Erythroblast (primary cell): ENCODE data around the gene RASA4.
"Not testable (repeated sequence)": the region's sequence is repeated elsewhere in the genome, so short reads cannot be mapped to it uniquely, and the experiment has no call there.

Source experiments
- DNase-seq, 2 experiments: peaks; one replicate each; lab custom pipeline; 2025; lab: John Stamatoyannopoulos, UW

RASA4 gene

GRCh38 chr7:102543596-102543995 lies 73.0 kb downstream of the RASA4 start, which contains the start of gene UPK3BL2:
TSS of gene UPK3BL2 (minus strand) at chr7:102543696. CDS start at chr7:102543636, 60 bp downstream.
- DNase-seq = not testable (repeated sequence)

DNA sequence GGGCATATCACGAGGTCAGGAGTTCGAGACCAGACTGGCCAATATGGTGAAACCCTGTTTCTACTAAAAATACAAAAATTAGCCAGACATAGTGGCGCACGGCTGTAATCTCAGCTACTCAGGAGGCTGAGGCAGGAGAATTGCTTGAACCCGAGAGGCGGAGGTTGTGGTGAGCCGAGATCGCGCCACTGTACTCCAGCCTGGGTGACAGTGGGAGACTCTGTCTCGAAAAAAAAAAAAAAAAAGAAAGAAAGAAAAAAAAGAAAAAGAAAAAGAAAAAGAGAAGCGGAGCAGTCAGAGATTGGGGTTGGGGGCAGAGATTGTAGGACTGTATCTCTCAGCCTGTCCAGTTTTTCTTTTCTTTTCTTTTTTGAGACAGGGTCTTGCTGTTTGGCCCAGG lies 73.8 kb downstream of the RASA4 start:
- DNase-seq = not testable (repeated sequence)

DNA sequence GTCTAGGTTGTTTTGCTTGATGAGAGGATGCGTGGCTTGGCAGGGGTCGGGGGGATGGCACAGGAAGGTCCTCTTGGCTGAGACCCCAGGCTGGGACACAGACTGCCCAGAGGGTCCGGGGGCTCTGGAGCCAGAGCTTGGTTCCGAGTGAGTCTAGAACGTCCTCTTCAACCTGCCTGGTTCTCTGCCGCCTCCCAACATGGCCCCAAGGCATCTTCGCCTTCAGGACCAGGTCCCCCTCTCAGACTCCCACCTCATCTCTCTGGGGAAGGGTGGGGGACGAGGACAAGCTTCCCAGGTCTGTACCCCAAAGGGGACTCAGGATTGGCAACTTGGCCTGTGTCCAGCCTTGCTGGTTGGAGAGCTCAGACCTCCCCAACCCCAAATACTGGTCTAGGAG lies 74.5 kb downstream of the RASA4 start:
- DNase-seq = not testable (repeated sequence)

DNA sequence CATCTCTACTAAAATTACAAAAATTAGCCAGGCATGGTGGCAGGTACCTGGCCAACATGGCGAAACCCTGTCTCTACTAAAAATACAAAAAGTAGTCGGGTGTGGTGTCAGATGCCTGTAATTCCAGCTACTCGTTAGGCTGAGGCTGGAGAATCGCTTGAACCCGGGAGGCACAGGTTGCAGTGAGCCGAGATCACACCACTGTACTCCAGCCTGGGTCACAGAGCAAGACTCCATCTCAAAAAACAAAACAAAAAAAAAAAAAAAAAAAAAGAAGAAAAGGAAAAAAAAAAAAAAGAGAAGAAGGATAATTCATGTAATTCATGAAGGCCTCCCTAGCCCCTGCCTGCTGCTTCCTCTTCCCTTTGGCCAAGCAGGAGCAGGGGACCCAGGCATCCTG lies 76.0 kb downstream of the RASA4 start:
- not testable (repeated sequence) for DNase-seq

GRCh38 chr7:102535062-102535615 lies 81.4 kb downstream of the RASA4 start:
- not testable (repeated sequence) for DNase-seq

DNA sequence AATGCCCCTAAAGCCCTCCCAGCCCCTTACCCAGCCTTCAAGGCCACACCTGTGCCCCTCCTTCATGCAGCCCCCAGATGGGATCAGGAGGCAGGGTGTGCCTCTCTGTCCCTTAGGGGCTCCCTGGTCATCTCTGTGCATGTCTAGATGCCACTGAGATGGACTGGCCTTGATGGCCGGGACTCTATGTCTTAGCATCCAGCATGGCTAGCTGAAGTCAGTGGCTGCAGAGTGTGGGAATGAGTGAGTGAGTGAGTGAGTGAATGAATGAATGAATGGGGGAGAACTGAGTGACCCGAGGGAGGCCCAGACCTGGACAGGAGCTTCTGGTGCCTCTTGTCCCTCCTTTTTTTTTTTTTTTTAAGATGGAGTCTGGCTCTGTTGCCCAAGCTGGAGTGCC lies 84.4 kb downstream of the RASA4 start:
- DNase-seq = not testable (repeated sequence)

- not testable (repeated sequence) for DNase-seq
Measured at GRCh38 chr7:102531583-102531982, 85.0 kb downstream of the RASA4 start.

DNA sequence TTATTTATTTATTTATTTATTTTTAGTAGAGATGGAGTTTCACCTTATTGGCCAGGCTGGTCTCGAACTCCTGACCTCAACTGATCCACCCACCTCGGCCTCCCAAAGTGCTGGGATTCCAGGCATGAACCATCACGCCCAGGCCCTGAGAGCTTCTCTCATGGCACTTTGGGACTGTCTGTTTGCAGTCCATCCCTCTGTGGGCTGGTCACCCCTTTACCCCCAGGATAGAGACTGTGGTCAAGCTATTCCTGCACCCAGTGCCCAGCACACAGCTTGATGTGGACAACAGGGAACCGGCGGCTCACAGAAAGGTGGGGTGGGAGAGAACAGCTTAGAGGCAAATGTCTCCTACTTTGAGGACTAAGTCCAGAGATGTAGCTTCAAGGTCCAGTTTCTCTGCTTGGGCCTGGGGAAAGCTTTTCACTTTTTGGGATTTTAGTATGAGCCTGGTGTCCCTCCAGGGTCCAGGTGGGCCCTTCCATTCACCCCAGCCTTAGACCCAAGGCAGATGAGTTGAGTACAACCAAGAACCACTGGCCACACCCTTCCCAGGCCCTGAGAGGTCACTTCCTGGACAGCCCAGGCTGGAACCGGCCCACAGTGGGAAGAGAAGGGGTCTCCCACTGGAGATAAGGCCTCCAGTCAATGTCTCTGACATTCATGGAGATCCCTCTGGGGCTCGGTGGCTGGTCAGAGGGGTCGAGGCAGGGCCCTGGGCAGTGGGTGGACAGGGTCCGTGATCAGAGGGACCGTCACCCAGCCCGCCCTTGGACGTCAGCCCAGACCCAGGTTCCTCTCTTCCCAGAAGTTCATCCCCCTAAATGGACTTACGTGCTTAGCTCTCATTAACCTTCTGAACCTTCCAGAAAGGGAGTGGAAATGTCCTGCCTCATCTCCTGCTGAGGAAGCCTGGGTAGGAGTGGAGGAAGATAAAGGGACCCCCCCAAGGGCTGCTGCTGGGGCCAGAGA lies 88.4 kb downstream of the RASA4 start:
- DNase-seq = not testable (repeated sequence)

GRCh38 chr7:102527182-102527581 lies 89.4 kb downstream of the RASA4 start:
- not testable (repeated sequence) for DNase-seq

GRCh38 chr7:102524803-102525202 lies 91.8 kb downstream of the RASA4 start:
- DNase-seq = not testable (repeated sequence)
